ENCODE data around the gene PHF8. TPM values are rescaled to one million over a fixed set of nuclear protein-coding genes. Genes with fewer than 3 reads are reported as not detected.

Gene PHF8
- total RNA-seq, 4 donors from 2014 or later: 34.9 to 63.1 (median 60.5) TPM

GRCh38 chrX:54066841-54067240 lies 22.6 kb upstream of the PHF8 start:
- TF ChIP-seq EP300 (IDR thresholded peaks at IDR 0.05) (no peak), CTCF (IDR thresholded peaks at IDR 0.05) (no peak), POLR2A (IDR thresholded peaks at IDR 0.05) (no peak)
- no peak for DNase-seq (ENCODE audit: low spot score in 2 of 2)

GRCh38 chrX:54064564-54064963 lies 20.3 kb upstream of the PHF8 start:
- Histone ChIP-seq H3K27me3 (no peaks in the 10 kb centered on the region), H3K36me3 (peaks cover 0 to 7% (median 0%) of the 10 kb centered on the region in 3 donors), H3K9me3 (no peaks in the 10 kb centered on the region), H3K27ac (no peak overlapping the region), H3K4me1 (no peaks in the 10 kb centered on the region), H3K4me3 (no peak overlapping the region)
- WGBS, 2 donors: 85 to 96% methylated on average over 3 of the region's 3 CpGs
- no peak for DNase-seq (ENCODE audit: low spot score in 2 of 2)
- TF ChIP-seq CTCF (IDR thresholded peaks at IDR 0.05): no peak
- TF ChIP-seq POLR2A (IDR thresholded peaks at IDR 0.05): no peak
- no peak for TF ChIP-seq EP300 (IDR thresholded peaks at IDR 0.05)

More at GRCh38 chrX:54066841-54067240, 22.6 kb upstream of the PHF8 start:
- Histone ChIP-seq H3K4me1 (no peaks in the 10 kb centered on the region), H3K36me3 (peaks cover 0 to 10% (median 0%) of the 10 kb centered on the region in 3 donors), H3K9me3 (no peaks in the 10 kb centered on the region), H3K27me3 (no peaks in the 10 kb centered on the region), H3K4me3 (no peak overlapping the region), H3K27ac (no peak overlapping the region)

GRCh38 chrX:54063361-54063760 lies 19.1 kb upstream of the PHF8 start:
- no peak overlapping the region for H3K4me3 ChIP-seq
- no peaks in the 10 kb centered on the region for H3K27me3 ChIP-seq
- H3K4me1 ChIP-seq: no peaks in the 10 kb centered on the region
- H3K36me3 ChIP-seq: peaks cover 0 to 7% (median 0%) of the 10 kb centered on the region in 3 donors
- WGBS, 2 donors: 87 to 93% methylated on average over 2 of the region's 2 CpGs
- no peak for DNase-seq (ENCODE audit: low spot score in 2 of 2)
- no peak overlapping the region for H3K27ac ChIP-seq
- no peak for TF ChIP-seq POLR2A (IDR thresholded peaks at IDR 0.05)
- TF ChIP-seq CTCF (IDR thresholded peaks at IDR 0.05): no peak
- no peak for TF ChIP-seq EP300 (IDR thresholded peaks at IDR 0.05)
- no peaks in the 10 kb centered on the region for H3K9me3 ChIP-seq

- Histone ChIP-seq H3K4me3 (no peak overlapping the region), H3K27ac (no peak overlapping the region), H3K36me3 (peaks cover 0 to 8% (median 0%) of the 10 kb centered on the region in 3 donors), H3K4me1 (peaks cover 0 to 6% (median 0%) of the 10 kb centered on the region in 4 donors), H3K27me3 (no peaks in the 10 kb centered on the region), H3K9me3 (no peaks in the 10 kb centered on the region)
- TF ChIP-seq POLR2A (IDR thresholded peaks at IDR 0.05) (no peak), EP300 (IDR thresholded peaks at IDR 0.05) (no peak), CTCF (IDR thresholded peaks at IDR 0.05) (no peak)
- 43 to 46% methylated on average over 3 of the region's 3 CpGs for WGBS, 2 donors
- no peak for DNase-seq (ENCODE audit: low spot score in 2 of 2)
Measured at GRCh38 chrX:54049801-54050200, 5.5 kb upstream of the PHF8 start.

GRCh38 chrX:54048412-54048811 lies 4.1 kb upstream of the PHF8 start:
- Histone ChIP-seq H3K27me3 (no peaks in the 10 kb centered on the region), H3K9me3 (no peaks in the 10 kb centered on the region), H3K36me3 (peaks cover 0 to 7% (median 0%) of the 10 kb centered on the region in 3 donors), H3K4me1 (peaks cover 0 to 6% (median 0%) of the 10 kb centered on the region in 4 donors), H3K27ac (no peak overlapping the region), H3K4me3 (no peak overlapping the region)
- TF ChIP-seq POLR2A (IDR thresholded peaks at IDR 0.05) (no peak), CTCF (IDR thresholded peaks at IDR 0.05) (no peak), EP300 (IDR thresholded peaks at IDR 0.05) (no peak)
- no peak for DNase-seq (ENCODE audit: low spot score in 2 of 2)
- 77 to 80% methylated on average over 1 of the region's 1 CpG for WGBS, 2 donors

Data from tibial nerve (tissue), 4 donors.